IPS-18c (cell line): Measurements from ENCODE around the gene TRMT112.

Source experiments
- H3K4me3 ChIP-seq: 2 replicates; pipeline ENCODE4 v1.7.0; 2013; ENCODE audit warnings: low read depth, mild to moderate bottlenecking, low read length, moderate library complexity; ENCODE audit not compliant: insufficient read depth
- H3K9me3 ChIP-seq: one replicate; pipeline ENCODE4 v1.6.1; 2013; ENCODE audit warnings: mild to moderate bottlenecking, low read length, moderate library complexity; ENCODE audit not compliant: control insufficient read depth, insufficient read depth

TRMT112 gene

DNA sequence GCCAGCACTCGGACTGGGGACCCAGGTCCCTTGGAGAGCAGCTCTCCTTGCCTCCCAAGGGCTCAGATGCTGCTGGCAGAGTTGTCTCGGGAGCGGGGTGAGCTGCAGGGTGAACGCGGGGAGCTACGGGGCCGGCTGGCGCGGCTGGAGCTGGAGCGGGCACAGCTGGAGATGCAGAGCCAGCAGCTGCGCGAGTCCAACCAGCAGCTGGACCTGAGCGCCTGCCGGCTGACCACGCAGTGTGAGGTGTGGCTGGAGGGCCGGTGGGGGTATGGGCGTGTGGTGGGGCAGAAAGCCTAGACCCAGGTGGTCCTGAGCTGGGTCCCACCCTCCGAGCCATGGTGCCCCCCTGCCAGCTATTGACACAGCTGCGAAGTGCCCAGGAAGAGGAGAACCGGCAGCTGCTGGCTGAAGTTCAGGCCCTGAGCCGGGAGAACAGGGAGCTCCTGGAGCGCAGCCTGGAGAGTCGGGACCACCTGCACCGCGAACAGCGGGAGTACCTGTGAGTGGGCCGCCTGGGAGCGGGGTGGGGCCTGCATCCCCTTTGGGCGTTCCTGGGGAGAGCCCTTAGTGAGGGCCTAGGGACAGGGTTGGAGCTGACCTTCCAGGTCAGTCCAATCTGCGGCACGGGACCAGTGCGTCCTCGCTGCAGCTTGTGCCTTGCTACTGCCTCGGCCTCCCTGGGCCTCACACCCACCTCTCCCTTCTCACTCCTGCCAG lies 35.8 kb upstream of the TRMT112 start:
- no peak overlapping the region for H3K4me3 ChIP-seq

DNA sequence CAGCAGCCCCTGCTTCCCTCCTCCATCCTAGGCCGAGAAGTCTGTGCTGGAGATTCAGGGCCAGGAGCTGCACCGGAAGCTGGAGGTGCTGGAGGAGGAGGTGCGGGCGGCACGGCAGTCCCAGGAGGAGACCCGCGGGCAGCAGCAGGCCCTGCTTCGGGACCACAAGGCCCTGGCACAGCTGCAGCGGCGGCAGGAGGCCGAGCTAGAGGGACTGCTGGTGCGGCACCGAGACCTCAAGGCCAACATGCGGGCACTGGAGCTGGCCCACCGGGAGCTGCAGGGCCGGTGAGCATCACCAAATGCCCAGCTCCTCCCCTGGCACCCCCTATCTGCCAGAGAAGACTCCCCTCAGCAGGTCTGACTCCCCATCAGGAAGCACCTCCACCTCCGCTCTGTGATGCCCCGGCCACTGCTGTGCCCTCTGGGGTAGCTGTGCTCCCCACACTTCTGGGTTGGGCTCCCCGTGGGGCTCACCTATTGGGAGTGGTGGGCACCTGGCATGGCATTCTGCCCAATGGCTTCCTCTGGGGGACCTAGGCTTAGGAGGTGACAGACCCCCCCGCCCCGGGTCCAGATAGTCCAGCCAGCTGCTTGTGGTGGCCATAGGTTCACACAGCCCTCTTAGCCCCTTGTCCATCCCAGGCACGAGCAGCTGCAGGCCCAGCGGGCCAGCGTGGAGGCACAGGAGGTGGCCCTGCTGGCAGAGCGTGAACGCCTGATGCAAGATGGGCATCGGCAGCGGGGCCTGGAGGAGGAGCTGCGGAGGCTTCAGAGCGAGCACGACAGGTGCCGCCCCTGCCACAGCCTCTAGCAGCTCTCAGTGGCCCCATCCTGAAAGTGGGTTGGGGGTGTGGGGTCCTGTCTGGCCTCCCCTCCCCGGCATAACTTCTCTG lies 35.0 kb upstream of the TRMT112 start:
- H3K9me3 ChIP-seq: no peaks in the 10 kb centered on the region
- H3K4me3 ChIP-seq: no peak overlapping the region

More for the DNA sequence above, 35.8 kb upstream of the TRMT112 start:
- no peaks in the 10 kb centered on the region for H3K9me3 ChIP-seq

DNA sequence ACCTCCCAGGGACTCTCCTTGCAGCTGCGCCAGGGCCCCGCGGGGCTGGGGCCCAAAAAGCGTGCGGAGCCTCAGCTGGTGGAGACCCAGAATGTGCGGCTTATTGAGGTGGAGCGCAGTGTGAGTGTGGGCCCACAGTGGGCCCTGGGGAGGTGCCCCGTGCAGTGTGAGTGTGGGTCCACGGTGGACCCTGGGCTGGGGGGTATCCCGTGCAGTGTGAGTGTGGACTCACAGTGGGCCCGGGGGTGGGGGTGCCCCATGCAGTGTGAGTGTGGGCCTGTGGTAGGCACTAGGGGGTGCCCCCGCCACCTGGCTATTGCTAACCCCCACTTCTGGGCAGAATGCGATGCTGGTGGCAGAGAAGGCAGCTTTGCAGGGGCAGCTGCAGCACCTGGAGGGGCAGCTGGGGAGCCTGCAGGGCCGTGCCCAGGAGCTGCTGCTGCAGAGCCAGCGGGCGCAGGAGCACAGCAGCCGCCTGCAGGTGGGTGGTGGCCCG lies 33.8 kb upstream of the TRMT112 start:
- no peak overlapping the region for H3K4me3 ChIP-seq
- H3K9me3 ChIP-seq: no peaks in the 10 kb centered on the region

GRCh38 chr11:64349404-64349803 lies 32.0 kb upstream of the TRMT112 start:
- no peak overlapping the region for H3K4me3 ChIP-seq

GRCh38 chr11:64349025-64349387 lies 31.6 kb upstream of the TRMT112 start:
- H3K4me3 ChIP-seq: no peak overlapping the region
- no peaks in the 10 kb centered on the region for H3K9me3 ChIP-seq

More at GRCh38 chr11:64349404-64349803, 32.0 kb upstream of the TRMT112 start:
- no peaks in the 10 kb centered on the region for H3K9me3 ChIP-seq

GRCh38 chr11:64348383-64349024 lies 31.1 kb upstream of the TRMT112 start:
- H3K9me3 ChIP-seq: no peaks in the 10 kb centered on the region
- no peak overlapping the region for H3K4me3 ChIP-seq

DNA sequence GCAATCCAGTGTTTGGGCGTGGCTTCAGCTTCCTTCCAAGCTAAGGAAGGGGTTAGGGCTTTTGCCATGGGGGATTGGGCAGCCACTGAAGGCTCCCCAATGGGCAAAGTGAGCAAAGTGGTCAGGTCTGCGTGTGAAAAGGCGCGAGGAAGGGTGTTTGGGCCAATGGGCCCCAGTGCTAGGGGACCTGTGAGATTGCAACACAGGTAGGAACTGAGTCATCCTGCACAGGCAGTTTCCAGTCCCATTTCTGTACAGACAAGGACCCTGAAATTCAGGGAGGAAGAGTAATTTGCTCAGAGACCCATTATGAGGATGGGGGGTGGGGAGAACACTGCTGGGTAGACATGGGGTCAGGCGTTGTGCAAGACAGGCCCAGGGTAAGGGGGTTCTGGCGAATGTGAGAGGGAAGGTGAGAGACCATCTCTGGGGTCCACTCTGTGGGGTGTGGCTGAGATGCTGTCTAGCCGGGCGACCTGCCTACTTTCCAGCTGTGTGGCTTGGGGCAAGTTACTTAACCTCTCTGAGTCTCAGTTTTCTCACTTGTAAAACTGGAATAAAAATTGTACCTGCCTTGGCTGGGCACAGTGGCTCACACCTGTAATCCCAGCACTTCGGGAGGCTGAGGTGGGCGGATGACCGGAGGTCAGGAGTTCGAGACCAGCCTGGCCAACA lies 30.0 kb upstream of the TRMT112 start:
- H3K4me3 ChIP-seq: no peak overlapping the region

GRCh38 chr11:64344787-64345186 lies 27.4 kb upstream of the TRMT112 start:
- H3K4me3 ChIP-seq: no peak overlapping the region
- H3K9me3 ChIP-seq: no peaks in the 10 kb centered on the region

More for the DNA sequence above, 30.0 kb upstream of the TRMT112 start:
- H3K9me3 ChIP-seq: no peaks in the 10 kb centered on the region

DNA sequence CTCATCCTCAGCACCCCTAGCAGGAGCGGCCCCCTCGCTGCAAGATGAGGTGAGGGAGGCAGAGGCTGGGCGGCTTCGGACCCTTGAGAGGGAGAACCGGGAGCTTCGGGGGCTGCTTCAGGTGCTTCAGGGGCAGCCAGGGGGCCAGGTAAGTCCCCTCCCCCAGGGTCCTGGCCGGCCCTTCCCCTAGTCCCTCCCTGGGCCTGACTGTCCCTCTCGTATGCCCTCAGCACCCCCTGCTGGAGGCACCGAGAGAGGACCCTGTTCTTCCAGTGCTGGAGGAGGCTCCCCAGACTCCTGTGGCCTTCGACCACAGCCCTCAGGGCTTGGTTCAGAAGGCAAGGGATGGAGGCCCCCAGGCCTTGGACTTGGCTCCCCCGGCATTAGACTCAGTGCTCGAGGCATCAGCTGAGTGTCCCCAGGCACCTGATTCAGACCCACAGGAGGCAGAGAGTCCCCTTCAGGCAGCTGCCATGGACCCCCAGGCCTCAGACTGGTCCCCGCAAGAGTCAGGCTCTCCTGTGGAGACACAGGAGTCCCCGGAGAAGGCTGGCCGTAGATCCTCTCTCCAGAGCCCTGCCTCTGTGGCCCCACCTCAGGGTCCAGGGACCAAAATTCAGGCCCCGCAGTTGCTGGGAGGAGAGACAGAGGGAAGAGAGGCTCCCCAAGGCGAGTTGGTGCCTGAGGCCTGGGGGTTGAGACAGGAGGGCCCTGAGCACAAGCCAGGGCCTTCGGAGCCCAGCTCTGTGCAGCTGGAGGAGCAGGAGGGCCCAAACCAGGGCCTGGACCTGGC lies 26.6 kb upstream of the TRMT112 start:
- Histone ChIP-seq H3K9me3 (no peaks in the 10 kb centered on the region), H3K4me3 (no peak overlapping the region)

DNA sequence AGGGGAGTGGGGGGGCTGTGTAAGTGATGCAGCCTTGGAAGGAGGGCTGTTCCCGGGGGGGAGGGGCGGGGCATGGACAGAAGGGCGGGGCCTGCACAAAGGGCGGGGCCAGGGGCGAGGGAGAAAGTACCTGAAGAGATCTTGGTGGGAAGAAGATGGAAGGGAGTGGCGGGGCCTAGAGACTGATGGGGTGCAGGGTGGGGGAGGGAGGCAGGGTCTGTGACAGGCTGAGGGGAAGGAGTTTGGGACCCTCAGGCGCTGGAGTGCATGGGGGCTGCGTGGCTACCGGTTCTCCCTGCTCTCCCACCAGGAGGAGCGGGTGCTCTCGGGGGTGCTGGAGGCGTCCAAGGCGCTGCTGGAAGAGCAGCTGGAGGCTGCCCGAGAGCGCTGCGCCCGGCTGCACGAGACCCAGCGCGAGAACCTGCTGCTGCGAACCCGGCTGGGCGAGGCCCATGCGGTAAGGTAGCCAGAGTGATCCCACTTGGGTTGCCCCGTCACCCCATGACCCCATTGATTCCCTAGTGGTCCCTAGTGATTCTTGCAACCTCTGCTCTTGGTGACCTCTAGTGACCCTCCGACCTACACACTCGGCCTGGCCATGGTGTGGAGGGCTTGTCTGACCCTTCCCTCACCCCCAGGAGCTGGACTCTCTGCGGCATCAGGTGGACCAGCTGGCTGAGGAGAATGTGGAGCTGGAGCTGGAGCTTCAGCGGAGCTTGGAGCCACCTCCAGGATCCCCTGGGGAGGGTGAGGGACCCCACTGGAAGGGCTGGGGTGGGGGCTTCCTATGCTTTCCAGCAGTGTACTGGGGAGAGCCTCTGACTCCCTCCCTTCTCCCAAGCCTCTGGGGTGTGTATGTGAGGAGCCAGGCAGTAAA lies 25.7 kb upstream of the TRMT112 start:
- peak overlapping the region; percentile 41; the same call in 1 of the 2 replicates for H3K4me3 ChIP-seq
- no peaks in the 10 kb centered on the region for H3K9me3 ChIP-seq

GRCh38 chr11:64341851-64342791 lies 24.8 kb upstream of the TRMT112 start:
- no peaks in the 10 kb centered on the region for H3K9me3 ChIP-seq

GRCh38 chr11:64341429-64341828 lies 24.1 kb upstream of the TRMT112 start:
- no peaks in the 10 kb centered on the region for H3K9me3 ChIP-seq
- peak overlapping the region; percentile 63 for H3K4me3 ChIP-seq

More at GRCh38 chr11:64341851-64342791, 24.8 kb upstream of the TRMT112 start:
- H3K4me3 ChIP-seq: peak overlapping the region; percentile 63; the same call in 1 of the 2 replicates

- H3K9me3 ChIP-seq: no peaks in the 10 kb centered on the region
- H3K4me3 ChIP-seq: peak overlapping the region; percentile 63
These were observed 23.4 kb upstream of the TRMT112 start for GRCh38 chr11:64340671-64341335.

GRCh38 chr11:64339754-64340408 lies 22.5 kb upstream of the TRMT112 start, which contains the start of gene CCDC88B:
Gene CCDC88B, plus strand, starts transcription at chr11:64340204. Its CDS starts 63 bp downstream, at chr11:64340267.
- Histone ChIP-seq H3K4me3 (peak within 1 kb of the TSS; percentile 63), H3K9me3 (no peaks in the 10 kb centered on the region)
